Astrocyte (in vitro differentiated cells and primary cell): ENCODE measurements around the gene ZNF234. TPM values are rescaled to one million over a fixed set of nuclear protein-coding genes. Genes with fewer than 3 reads are reported as not detected.
A peak's percentile ranks its signal among the peaks of the same experiment; 100 is the strongest.
"Not testable (repeated sequence)": the region's sequence is repeated elsewhere in the genome, so short reads cannot be mapped to it uniquely, and the experiment has no call there.

Experiments
- DNase-seq: peaks from one replicate; pipeline ENCODE4 v3.0.0-alpha.2; 2010; ENCODE audit warnings: low read depth
- FAIRE-seq: peaks from 2 replicates; lab custom pipeline; 2011; peaks lifted over from hg19 to GRCh38; lab: Jason Lieb, UNC
- H2AFZ ChIP-seq: 2 replicates; pipeline ENCODE4 v1.6.0; 2012; ENCODE audit warnings: low read depth, low read length, inconsistent platforms
- H3K27ac ChIP-seq: 2 replicates; pipeline ENCODE4 v1.5.1; 2011; ENCODE audit warnings: low read depth, low read length, inconsistent platforms
- H3K27me3 ChIP-seq: 2 replicates; pipeline ENCODE4 v1.6.0; 2011; ENCODE audit warnings: low read length, inconsistent platforms; ENCODE audit not compliant: insufficient read depth
- H3K36me3 ChIP-seq: 2 replicates; pipeline ENCODE4 v1.5.1; 2011; ENCODE audit warnings: low read length, inconsistent platforms; ENCODE audit not compliant: insufficient read depth
- H3K4me1 ChIP-seq: 2 replicates; pipeline ENCODE4 v1.5.1; 2011; ENCODE audit warnings: low read length, inconsistent platforms; ENCODE audit not compliant: insufficient read depth
- H3K4me2 ChIP-seq: 2 replicates; pipeline ENCODE4 v1.6.0; 2012; ENCODE audit warnings: low read length, inconsistent platforms
- H3K4me3 ChIP-seq: 2 replicates; pipeline ENCODE4 v1.5.1; 2011; ENCODE audit warnings: low read depth, mild to moderate bottlenecking, low read length, inconsistent platforms; ENCODE audit not compliant: insufficient read depth
- H3K79me2 ChIP-seq: 2 replicates; pipeline ENCODE4 v1.6.0; 2012; ENCODE audit warnings: mild to moderate bottlenecking, low read length, inconsistent platforms; ENCODE audit not compliant: insufficient read depth
- H3K9ac ChIP-seq: 2 replicates; pipeline ENCODE4 v1.6.0; 2012; ENCODE audit warnings: mild to moderate bottlenecking, low read length, inconsistent platforms
- H3K9me3 ChIP-seq: 2 replicates; pipeline ENCODE4 v1.5.1; 2012; ENCODE audit warnings: low read depth, mild to moderate bottlenecking, low read length, inconsistent platforms; ENCODE audit not compliant: insufficient read depth
- H4K20me1 ChIP-seq: 2 replicates; pipeline ENCODE4 v1.6.0; 2012; ENCODE audit warnings: low read length, inconsistent platforms; ENCODE audit not compliant: insufficient read depth
- H3K27ac Mint-ChIP-seq: one replicate; pipeline ENCODE4 v1.8.0; 2021; ENCODE audit warnings: mild to moderate bottlenecking, mixed read lengths; ENCODE audit not compliant: unreplicated experiment
- H3K27me3 Mint-ChIP-seq: one replicate; pipeline ENCODE4 v1.8.0; 2021; ENCODE audit warnings: low read depth, mixed read lengths; ENCODE audit not compliant: unreplicated experiment
- H3K36me3 Mint-ChIP-seq: one replicate; pipeline ENCODE4 v1.8.0; 2021; ENCODE audit warnings: low read depth, mixed read lengths; ENCODE audit not compliant: unreplicated experiment
- H3K4me1 Mint-ChIP-seq: one replicate; pipeline ENCODE4 v1.8.0; 2021; ENCODE audit warnings: low read depth, mixed read lengths; ENCODE audit not compliant: unreplicated experiment
- H3K4me3 Mint-ChIP-seq: one replicate; pipeline ENCODE4 v1.8.0; 2021; ENCODE audit warnings: mild to moderate bottlenecking, moderate library complexity, mixed read lengths; ENCODE audit not compliant: unreplicated experiment
- H3K9me3 Mint-ChIP-seq: one replicate; pipeline ENCODE4 v1.8.0; 2021; ENCODE audit warnings: mild to moderate bottlenecking, mixed read lengths; ENCODE audit not compliant: unreplicated experiment
- EZH2 ChIP-seq: IDR thresholded peaks from 2 replicates; pipeline ENCODE4 v1.6.1; 2012; ENCODE audit warnings: mild to moderate bottlenecking, low read length, inconsistent platforms; ENCODE audit not compliant: insufficient read depth
- total RNA-seq: library from RNA; stranded (reverse); gene quantifications from 2 replicates; pipeline ENCODE4 v1.2.1, GENCODE V29; 2021
- TF ChIP-seq, protein P1 (sequence below): IDR thresholded peaks from 2 replicates; pipeline ENCODE4 v1.5.1; 2011; ENCODE audit warnings: low read depth, mild to moderate bottlenecking, inconsistent platforms, low read length, moderate library complexity; ENCODE audit not compliant: insufficient read depth

The ZNF234 gene
- total RNA-seq, 1 donor from 2014 or later = 11.6 TPM

DNA sequence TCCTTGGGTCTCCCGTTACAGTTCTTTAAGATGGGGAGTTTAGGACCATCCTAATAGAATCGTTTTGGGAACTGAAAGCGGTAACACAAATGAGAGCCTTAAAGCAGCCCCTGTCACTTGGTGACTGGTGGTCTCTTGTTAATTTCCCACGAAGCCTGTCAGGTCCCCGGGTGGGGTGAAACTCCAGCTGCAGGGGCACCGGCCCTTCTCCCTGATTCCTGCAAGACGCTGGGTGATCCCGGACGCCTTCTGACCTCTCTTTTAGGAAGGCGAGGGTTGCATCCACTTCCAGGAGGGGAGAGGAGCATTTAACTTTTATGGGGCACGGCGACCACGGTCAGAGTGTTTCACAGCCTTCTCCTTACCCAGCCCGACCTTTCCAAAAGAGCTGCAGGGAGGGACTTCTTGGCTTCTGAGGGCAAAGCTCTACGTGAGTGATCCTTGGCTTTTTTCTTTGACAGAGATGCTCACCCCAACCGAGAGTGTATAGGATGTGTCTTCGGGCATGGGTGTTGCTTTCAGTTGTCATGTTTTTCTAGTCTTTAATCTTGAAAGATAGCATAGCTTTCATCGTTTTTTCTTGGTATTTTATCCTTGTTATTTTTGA is 27.5 kb upstream of the ZNF234 start:
- Histone ChIP-seq H3K4me2 (peak overlapping the region; percentile 85), H3K9ac (peak overlapping the region; percentile 89), H3K9me3 (peaks cover 4% of the 10 kb centered on the region), H3K4me1 (peaks cover 5% of the 10 kb centered on the region), H3K79me2 (peaks cover 19% of the 10 kb centered on the region), H3K27me3 (no peaks in the 10 kb centered on the region), H2AFZ (peak overlapping the region; percentile 86), H3K4me3 (peak overlapping the region; percentile 82), H3K36me3 (peaks cover 7% of the 10 kb centered on the region), H3K27ac (peak overlapping the region; percentile 64), H4K20me1 (no peaks in the 10 kb centered on the region)
- Mint-ChIP-seq H3K4me3 (peak overlapping the region; percentile 100), H3K4me1 (peaks cover 4% of the 10 kb centered on the region), H3K27ac (peak overlapping the region; percentile 98), H3K9me3 (no peaks in the 10 kb centered on the region), H3K27me3 (no peaks in the 10 kb centered on the region), H3K36me3 (peaks cover 13% of the 10 kb centered on the region)
- DNase-seq (no peak), FAIRE-seq (no peak)
- TF ChIP-seq, protein P1, sequence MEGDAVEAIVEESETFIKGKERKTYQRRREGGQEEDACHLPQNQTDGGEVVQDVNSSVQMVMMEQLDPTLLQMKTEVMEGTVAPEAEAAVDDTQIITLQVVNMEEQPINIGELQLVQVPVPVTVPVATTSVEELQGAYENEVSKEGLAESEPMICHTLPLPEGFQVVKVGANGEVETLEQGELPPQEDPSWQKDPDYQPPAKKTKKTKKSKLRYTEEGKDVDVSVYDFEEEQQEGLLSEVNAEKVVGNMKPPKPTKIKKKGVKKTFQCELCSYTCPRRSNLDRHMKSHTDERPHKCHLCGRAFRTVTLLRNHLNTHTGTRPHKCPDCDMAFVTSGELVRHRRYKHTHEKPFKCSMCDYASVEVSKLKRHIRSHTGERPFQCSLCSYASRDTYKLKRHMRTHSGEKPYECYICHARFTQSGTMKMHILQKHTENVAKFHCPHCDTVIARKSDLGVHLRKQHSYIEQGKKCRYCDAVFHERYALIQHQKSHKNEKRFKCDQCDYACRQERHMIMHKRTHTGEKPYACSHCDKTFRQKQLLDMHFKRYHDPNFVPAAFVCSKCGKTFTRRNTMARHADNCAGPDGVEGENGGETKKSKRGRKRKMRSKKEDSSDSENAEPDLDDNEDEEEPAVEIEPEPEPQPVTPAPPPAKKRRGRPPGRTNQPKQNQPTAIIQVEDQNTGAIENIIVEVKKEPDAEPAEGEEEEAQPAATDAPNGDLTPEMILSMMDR = no peak
- TF ChIP-seq EZH2 = no peak

- peaks cover 16% of the 10 kb centered on the region for H3K36me3 ChIP-seq
- H3K9me3 ChIP-seq, DNase-seq, H2AFZ ChIP-seq, H3K4me1 ChIP-seq, H3K27ac ChIP-seq, FAIRE-seq, H3K4me3 ChIP-seq, H3K27me3 Mint-ChIP-seq, H3K9ac ChIP-seq, H3K27ac Mint-ChIP-seq, H3K9me3 Mint-ChIP-seq, H3K4me3 Mint-ChIP-seq, H4K20me1 ChIP-seq, H3K27me3 ChIP-seq, H3K79me2 ChIP-seq, H3K4me1 Mint-ChIP-seq, H3K4me2 ChIP-seq: not testable (repeated sequence)
- H3K36me3 Mint-ChIP-seq = peaks cover 59% of the 10 kb centered on the region
Measured at GRCh38 chr19:44121162-44121561, 20.2 kb upstream of the ZNF234 start.

DNA sequence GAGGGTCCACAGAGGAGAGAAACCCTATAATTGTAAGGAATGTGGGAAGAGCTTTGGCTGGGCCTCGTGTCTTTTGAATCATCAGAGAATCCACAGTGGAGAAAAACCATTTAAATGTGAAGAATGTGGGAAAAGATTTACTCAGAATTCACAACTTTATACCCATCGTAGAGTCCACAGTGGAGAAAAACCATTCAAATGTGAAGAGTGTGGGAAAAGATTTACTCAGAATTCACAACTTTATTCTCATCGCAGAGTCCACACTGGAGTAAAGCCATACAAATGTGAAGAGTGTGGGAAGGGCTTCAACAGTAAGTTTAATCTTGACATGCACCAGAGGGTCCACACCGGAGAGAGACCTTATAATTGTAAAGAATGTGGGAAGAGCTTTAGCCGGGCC is 9.4 kb upstream of the ZNF234 start:
- TF ChIP-seq, protein P1 = no peak
- TF ChIP-seq EZH2 = no peak
- Histone ChIP-seq H3K27me3 (no peaks in the 10 kb centered on the region), H3K4me3 (no peak overlapping the region), H3K27ac (no peak overlapping the region), H2AFZ (no peak overlapping the region), H3K79me2 (no peaks in the 10 kb centered on the region), H3K4me2 (no peak overlapping the region), H3K9me3 (peaks cover 27% of the 10 kb centered on the region), H4K20me1 (no peaks in the 10 kb centered on the region), H3K36me3 (peaks cover 24% of the 10 kb centered on the region), H3K9ac (no peak overlapping the region), H3K4me1 (no peaks in the 10 kb centered on the region)
- Mint-ChIP-seq H3K27ac (no peak overlapping the region), H3K4me1 (no peaks in the 10 kb centered on the region), H3K4me3 (no peak overlapping the region), H3K36me3 (peaks cover 8% of the 10 kb centered on the region), H3K27me3 (no peaks in the 10 kb centered on the region), H3K9me3 (no peaks in the 10 kb centered on the region)
- DNase-seq = no peak
- no peak for FAIRE-seq
